AG04450 (cell line): ENCODE measurements around the gene SCFD2. TPM values are rescaled to one million over a fixed set of nuclear protein-coding genes. Genes with fewer than 3 reads are reported as not detected.

Experiments used
- CTCF ChIA-PET: fragments of 300-600, 350-600 bp; formaldehyde crosslinking; extraction: SDS; loops from one replicate; lab custom pipeline; 2022; ENCODE audit warnings: antibody characterized with exemption, inconsistent platforms; lab: Charles Lee
- POLR2A ChIA-PET: fragments of 350-600 bp; formaldehyde crosslinking; extraction: SDS; loops from one replicate; lab custom pipeline; 2021; ENCODE audit warnings: antibody characterized with exemption, inconsistent platforms; lab: Yijun Ruan, JAX
- DNase-seq: peaks from one replicate; pipeline ENCODE4 v3.0.0-alpha.2; 2011; ENCODE audit warnings: low read depth, low spot score
- H3K27ac ChIP-seq: one replicate; pipeline ENCODE4 v1.5.1; 2012; ENCODE audit warnings: low read depth, low read length, control low read depth
- H3K27me3 ChIP-seq: one replicate; pipeline ENCODE4 v1.6.0; 2012; ENCODE audit warnings: low read length; ENCODE audit not compliant: control insufficient read depth, insufficient read depth
- H3K4me3 ChIP-seq: 2 replicates; pipeline ENCODE4 v1.5.1; 2011; ENCODE audit warnings: mild to moderate bottlenecking, low read depth, low read length, control low read depth
- H3K9me3 ChIP-seq: 2 replicates; pipeline ENCODE4 v1.5.1; 2012; ENCODE audit warnings: low read length; ENCODE audit not compliant: control insufficient read depth, insufficient read depth
- polyA plus RNA-seq: library from polyadenylated mRNA; depleted of rRNA; stranded (reverse); fragments of >200 nt; gene quantifications from 2 replicates; pipeline ENCODE4 v1.2.3, GENCODE V29; 2011
- TF ChIP-seq, protein P1 (sequence below): IDR thresholded peaks from 2 replicates; pipeline ENCODE4 v1.5.1; 2011; ENCODE audit warnings: low read depth, low read length, control low read depth, inconsistent platforms

Gene SCFD2
- polyA plus RNA-seq, 1 experiment: 16.4 TPM

GRCh38 chr4:52932591-52933470 lies 433.0 kb downstream of the SCFD2 start:
- CTCF ChIA-PET: interaction anchor here (1.1 to 4.9 kb wide), 2 partner anchors 21 to 387 kb away, joined by 4 to 20 read pairs; no protein-coding TSS in a partner anchor

DNA sequence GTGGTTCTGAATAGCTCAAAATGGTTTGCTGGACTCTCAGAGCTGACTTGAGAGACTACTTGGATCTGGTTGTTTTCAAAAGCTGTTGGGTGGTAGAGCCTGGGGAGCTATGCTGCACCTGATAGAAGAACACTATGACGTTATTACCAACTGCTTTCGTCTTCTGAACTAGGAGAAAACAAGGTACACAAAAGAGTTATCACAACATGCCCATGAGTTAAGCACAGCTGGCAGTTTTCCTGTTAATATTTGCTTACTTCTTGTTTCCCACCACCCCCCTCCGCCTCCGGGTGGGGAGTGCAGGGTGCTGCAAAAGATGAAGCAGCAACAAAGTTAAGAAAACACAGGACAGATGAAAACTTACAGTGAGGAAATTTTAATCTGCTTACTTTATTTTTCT lies 434.6 kb downstream of the SCFD2 start:
- CTCF ChIA-PET: interaction anchor here (4.9 kb wide), 1 partner anchor 19 kb away, joined by 20 read pairs; no protein-coding TSS in a partner anchor
- POLR2A ChIA-PET: no interaction called here

More at GRCh38 chr4:52932591-52933470, 433.0 kb downstream of the SCFD2 start:
- POLR2A ChIA-PET: no interaction called here
- DNase-seq: no peak
- no peaks in the 10 kb centered on the region for H3K27me3 ChIP-seq
- TF ChIP-seq, protein P1, sequence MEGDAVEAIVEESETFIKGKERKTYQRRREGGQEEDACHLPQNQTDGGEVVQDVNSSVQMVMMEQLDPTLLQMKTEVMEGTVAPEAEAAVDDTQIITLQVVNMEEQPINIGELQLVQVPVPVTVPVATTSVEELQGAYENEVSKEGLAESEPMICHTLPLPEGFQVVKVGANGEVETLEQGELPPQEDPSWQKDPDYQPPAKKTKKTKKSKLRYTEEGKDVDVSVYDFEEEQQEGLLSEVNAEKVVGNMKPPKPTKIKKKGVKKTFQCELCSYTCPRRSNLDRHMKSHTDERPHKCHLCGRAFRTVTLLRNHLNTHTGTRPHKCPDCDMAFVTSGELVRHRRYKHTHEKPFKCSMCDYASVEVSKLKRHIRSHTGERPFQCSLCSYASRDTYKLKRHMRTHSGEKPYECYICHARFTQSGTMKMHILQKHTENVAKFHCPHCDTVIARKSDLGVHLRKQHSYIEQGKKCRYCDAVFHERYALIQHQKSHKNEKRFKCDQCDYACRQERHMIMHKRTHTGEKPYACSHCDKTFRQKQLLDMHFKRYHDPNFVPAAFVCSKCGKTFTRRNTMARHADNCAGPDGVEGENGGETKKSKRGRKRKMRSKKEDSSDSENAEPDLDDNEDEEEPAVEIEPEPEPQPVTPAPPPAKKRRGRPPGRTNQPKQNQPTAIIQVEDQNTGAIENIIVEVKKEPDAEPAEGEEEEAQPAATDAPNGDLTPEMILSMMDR: no peak
- H3K4me3 ChIP-seq: no peak overlapping the region
- H3K27ac ChIP-seq: no peak overlapping the region
- H3K9me3 ChIP-seq: no peaks in the 10 kb centered on the region

DNA sequence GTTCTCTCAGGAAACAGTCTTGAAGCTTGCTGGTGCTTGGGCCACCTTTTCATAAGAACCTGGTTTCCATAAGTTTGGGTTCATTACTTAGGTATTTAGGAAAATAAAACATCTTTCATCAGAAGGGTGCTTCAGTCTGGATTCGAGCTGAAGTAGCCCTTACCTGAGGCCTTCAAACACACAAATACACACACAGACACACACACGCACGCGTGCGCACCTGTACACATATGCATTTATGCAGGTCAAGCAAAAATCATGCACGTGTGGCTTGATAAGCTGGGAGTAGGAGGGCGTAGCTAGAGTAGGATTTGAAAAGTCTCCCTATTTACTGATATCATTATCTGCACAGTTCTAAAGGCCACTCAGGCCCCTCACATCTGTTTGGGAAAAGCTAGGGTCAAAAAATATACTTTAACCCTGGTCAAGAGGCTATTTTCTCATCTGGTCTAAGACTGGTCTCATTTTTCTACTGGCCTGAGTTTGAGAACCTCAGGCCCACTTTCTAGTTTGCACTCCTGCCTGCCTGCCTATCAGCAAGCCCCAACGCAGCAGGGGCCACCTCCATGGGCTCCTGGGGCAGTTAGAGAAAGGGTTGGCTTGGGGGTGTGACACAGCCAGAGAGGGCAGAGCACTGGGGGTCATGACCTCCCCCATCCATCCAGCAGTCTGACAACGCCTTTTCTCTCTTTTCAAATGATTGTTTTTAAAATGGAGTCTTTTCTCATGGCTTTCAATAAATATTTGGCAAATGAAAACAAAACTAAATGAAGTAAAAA lies 439.5 kb downstream of the SCFD2 start:
- H3K9me3 ChIP-seq: no peaks in the 10 kb centered on the region
- no peak for DNase-seq

More for the DNA sequence above, 434.6 kb downstream of the SCFD2 start:
- DNase-seq: no peak
- H3K27ac ChIP-seq: no peak overlapping the region
- TF ChIP-seq, protein P1: no peak
- H3K4me3 ChIP-seq: no peak overlapping the region
- H3K27me3 ChIP-seq: no peaks in the 10 kb centered on the region
- H3K9me3 ChIP-seq: no peaks in the 10 kb centered on the region

GRCh38 chr4:52925531-52925968 lies 440.3 kb downstream of the SCFD2 start:
- Histone ChIP-seq H3K9me3 (no peaks in the 10 kb centered on the region), H3K27me3 (no peaks in the 10 kb centered on the region), H3K4me3 (no peak overlapping the region), H3K27ac (no peak overlapping the region)
- ChIA-PET POLR2A (interaction anchor here (1.1 kb wide), 1 partner anchor 203 kb away, joined by 3 read pairs; no protein-coding TSS in a partner anchor), CTCF (interaction anchor here (0.8 to 2.5 kb wide), 2 partner anchors 14 to 367 kb away, joined by 3 to 7 read pairs; no protein-coding TSS in a partner anchor)
- DNase-seq: no peak
- TF ChIP-seq, protein P1: no peak

More for the DNA sequence above, 439.5 kb downstream of the SCFD2 start:
- H3K27ac ChIP-seq: no peak overlapping the region
- no peak overlapping the region for H3K4me3 ChIP-seq
- POLR2A ChIA-PET: interaction anchor here (1.1 kb wide), 1 partner anchor 204 kb away, joined by 3 read pairs; no protein-coding TSS in a partner anchor
- TF ChIP-seq, protein P1: no peak
- CTCF ChIA-PET: interaction anchor here (0.8 kb wide), 1 partner anchor 368 kb away, joined by 3 read pairs; no protein-coding TSS in a partner anchor
- H3K27me3 ChIP-seq: no peaks in the 10 kb centered on the region
